H9 (cell line): Measurements from ENCODE around the gene PHF12. TPM values are rescaled to one million over a fixed set of nuclear protein-coding genes. Genes with fewer than 3 reads are reported as not detected.

Experiments used
- DNase-seq: peaks from one replicate; pipeline ENCODE4 v3.0.0-alpha.2; 2017
- H2AFZ ChIP-seq: one replicate; pipeline ENCODE4 v1.6.1; 2013; ENCODE audit warnings: mild to moderate bottlenecking, low read length, control low read depth, moderate library complexity
- H2AK5ac ChIP-seq: 2 replicates; pipeline ENCODE4 v1.6.1; 2013; ENCODE audit warnings: low read length, control low read depth, mixed read lengths; ENCODE audit not compliant: insufficient read length
- H2BK120ac ChIP-seq: one replicate; pipeline ENCODE4 v1.6.1; 2013; ENCODE audit warnings: low read depth, mild to moderate bottlenecking, low read length, control low read depth, inconsistent platforms; ENCODE audit not compliant: poor library complexity, severe bottlenecking
- H2BK12ac ChIP-seq: 2 replicates; pipeline ENCODE4 v1.6.1; 2013; ENCODE audit warnings: low read length, control low read depth, mixed read lengths, low read depth; ENCODE audit not compliant: insufficient read length
- H2BK15ac ChIP-seq: 2 replicates; pipeline ENCODE4 v1.6.1; 2013; ENCODE audit warnings: low read depth, low read length, control low read depth
- H2BK20ac ChIP-seq: one replicate; pipeline ENCODE4 v1.6.1; 2013; ENCODE audit warnings: low read depth, mild to moderate bottlenecking, low read length, control low read depth, inconsistent platforms; ENCODE audit not compliant: poor library complexity, severe bottlenecking
- H2BK5ac ChIP-seq: 2 replicates; pipeline ENCODE4 v1.6.1; 2013; ENCODE audit warnings: low read length, control low read depth, mixed read lengths; ENCODE audit not compliant: insufficient read length
- H3K14ac ChIP-seq: 2 replicates; pipeline ENCODE4 v1.6.1; 2013; ENCODE audit warnings: low read length, control low read depth; ENCODE audit not compliant: insufficient read depth
- H3K18ac ChIP-seq: 2 replicates; pipeline ENCODE4 v1.6.1; 2013; ENCODE audit warnings: low read depth, mild to moderate bottlenecking, mixed read lengths, low read length, control low read depth; ENCODE audit not compliant: insufficient read length
- H3K23ac ChIP-seq: 2 replicates; pipeline ENCODE4 v1.6.1; 2013; ENCODE audit warnings: low read length, control low read depth, mixed read lengths, low read depth; ENCODE audit not compliant: insufficient read length
- H3K23me2 ChIP-seq: 2 replicates; pipeline ENCODE4 v1.6.1; 2013; ENCODE audit warnings: low read depth, mild to moderate bottlenecking, mixed read lengths, low read length, control low read depth; ENCODE audit not compliant: insufficient read length, poor library complexity, severe bottlenecking
- H3K27ac ChIP-seq: 2 replicates; pipeline ENCODE4 v1.5.1; 2013; ENCODE audit warnings: low read length, control low read depth, mixed read lengths, low read depth; ENCODE audit not compliant: insufficient read length
- H3K27me3 ChIP-seq: 2 replicates; pipeline ENCODE4 v1.6.1; 2013; ENCODE audit warnings: low read length, control low read depth, inconsistent platforms; ENCODE audit not compliant: insufficient read depth
- H3K4ac ChIP-seq: 2 replicates; pipeline ENCODE4 v1.6.1; 2013; ENCODE audit warnings: low read depth, mild to moderate bottlenecking, control low read depth, inconsistent platforms, low read length, moderate library complexity
- H3K4me1 ChIP-seq: 2 replicates; pipeline ENCODE4 v1.6.1; 2013; ENCODE audit warnings: low read length, control low read depth, inconsistent platforms; ENCODE audit not compliant: insufficient read depth
- H3K4me2 ChIP-seq: 2 replicates; pipeline ENCODE4 v1.6.1; 2013; ENCODE audit warnings: low read length, control low read depth, mixed read lengths; ENCODE audit not compliant: insufficient read length, insufficient read depth
- H3K56ac ChIP-seq: 2 replicates; pipeline ENCODE4 v1.6.1; 2013; ENCODE audit warnings: low read depth, mild to moderate bottlenecking, mixed read lengths, low read length, control low read depth; ENCODE audit not compliant: insufficient read length
- H3K79me1 ChIP-seq: 2 replicates; pipeline ENCODE4 v1.6.1; 2013; ENCODE audit warnings: low read depth, mild to moderate bottlenecking, moderate library complexity, low read length, control low read depth, inconsistent platforms; ENCODE audit not compliant: insufficient read depth, poor library complexity, severe bottlenecking
- H3K79me2 ChIP-seq: 2 replicates; pipeline ENCODE4 v1.6.1; 2013; ENCODE audit warnings: low read length, control low read depth, inconsistent platforms; ENCODE audit not compliant: insufficient read depth
- H3K9ac ChIP-seq: 2 replicates; pipeline ENCODE4 v1.6.1; 2013; ENCODE audit warnings: low read length, control low read depth, mixed read lengths; ENCODE audit not compliant: insufficient read length; ENCODE audit errors: extremely low read depth
- H3K9me3 ChIP-seq: one replicate; pipeline ENCODE4 v1.6.1; 2013; ENCODE audit warnings: low read depth, low read length, inconsistent platforms; ENCODE audit not compliant: control insufficient read depth
- H3T11ph ChIP-seq: one replicate; pipeline ENCODE4 v1.6.1; 2013; ENCODE audit warnings: mild to moderate bottlenecking, low read length, control low read depth, inconsistent platforms
- H4K20me1 ChIP-seq: one replicate; pipeline ENCODE4 v1.6.1; 2013; ENCODE audit not compliant: control insufficient read depth, insufficient read length, insufficient read depth
- H4K5ac ChIP-seq: 2 replicates; pipeline ENCODE4 v1.6.1; 2013; ENCODE audit warnings: low read depth, mild to moderate bottlenecking, mixed read lengths, low read length, control low read depth; ENCODE audit not compliant: insufficient read length
- H4K8ac ChIP-seq: replicated peaks from 2 replicates; pipeline ENCODE4 v1.6.1; 2013; ENCODE audit warnings: low read length, control low read depth, mixed read lengths, low read depth; ENCODE audit not compliant: insufficient read length
- H4K91ac ChIP-seq: 2 replicates; pipeline ENCODE4 v1.6.1; 2013; ENCODE audit warnings: low read depth, mild to moderate bottlenecking, moderate library complexity, mixed read lengths, low read length, control low read depth; ENCODE audit not compliant: insufficient read length
- H3K27ac Mint-ChIP-seq, 3 experiments: 2 replicates in 2 of 3; 3 replicates in 1 of 3; pipeline ENCODE4 v1.8.0; 2020 to 2021; ENCODE audit warnings: mixed read lengths in 3 of 3, mild to moderate bottlenecking in 1 of 3, moderate library complexity in 1 of 3
- H3K27me3 Mint-ChIP-seq: 2 replicates; pipeline ENCODE4 v1.8.0; 2021; ENCODE audit warnings: low read depth, mild to moderate bottlenecking, moderate library complexity, mixed read lengths
- H3K36me3 Mint-ChIP-seq, 3 experiments: 2 replicates in 2 of 3; 3 replicates in 1 of 3; pipeline ENCODE4 v1.8.0; 2020 to 2021; ENCODE audit warnings: low read depth in 3 of 3, mixed read lengths in 3 of 3; ENCODE audit not compliant: insufficient read depth in 1 of 3
- H3K4me1 Mint-ChIP-seq, 2 experiments: 2 replicates each; pipeline ENCODE4 v1.8.0; 2020; ENCODE audit warnings: mixed read lengths in 2 of 2
- H3K4me3 Mint-ChIP-seq, 2 experiments: 2 replicates in 1 of 2; 3 replicates in 1 of 2; pipeline ENCODE4 v1.8.0; 2020 to 2021; ENCODE audit warnings: mild to moderate bottlenecking in 2 of 2, mixed read lengths in 2 of 2, moderate library complexity in 1 of 2
- H3K9me3 Mint-ChIP-seq, 2 experiments: 2 replicates in 1 of 2; 3 replicates in 1 of 2; pipeline ENCODE4 v1.8.0; 2020; ENCODE audit warnings: mild to moderate bottlenecking in 2 of 2, mixed read lengths in 2 of 2, moderate library complexity in 1 of 2
- WGBS: extraction: QIAGEN DNeasy Blood & Tissue Kit; methylation state at CpG from one replicate; pipeline ENCODE4 v1.1.7; 2013; ENCODE audit warnings: missing lambda C conversion rate, low lambda C conversion rate, mixed read lengths; ENCODE audit not compliant: insufficient read length; ENCODE audit errors: extremely low coverage; 5-methylcytosine and 5-hydroxymethylcytosine counted together
- total RNA-seq: library from RNA; stranded (reverse); gene quantifications from 2 replicates; pipeline ENCODE4 v1.2.1, GENCODE V29; 2021
- TF ChIP-seq, protein P1 (sequence below): fragments of 200-600 bp; sonication (generic); conservative IDR thresholded peaks from 3 replicates; pipeline ENCODE4 v1.8.0; 2021; ENCODE audit warnings: antibody characterized with exemption, mild to moderate bottlenecking

PHF12 gene
- total RNA-seq, 1 experiment from 2014 or later = 62.1 TPM

- H3K4me1 ChIP-seq = peaks cover 2% of the 10 kb centered on the region; the same call in 1 of the 2 replicates
- no peak overlapping the region for H4K8ac ChIP-seq
- H3K27ac ChIP-seq = no peak overlapping the region
- H2BK15ac ChIP-seq = no peak overlapping the region
- no peaks in the 10 kb centered on the region for H3K27me3 ChIP-seq
- no peak overlapping the region for H2AFZ ChIP-seq
- no peak overlapping the region for H2BK120ac ChIP-seq
- H3K9me3 ChIP-seq = no peaks in the 10 kb centered on the region
- no peak overlapping the region for H2AK5ac ChIP-seq
- TF ChIP-seq, protein P1, sequence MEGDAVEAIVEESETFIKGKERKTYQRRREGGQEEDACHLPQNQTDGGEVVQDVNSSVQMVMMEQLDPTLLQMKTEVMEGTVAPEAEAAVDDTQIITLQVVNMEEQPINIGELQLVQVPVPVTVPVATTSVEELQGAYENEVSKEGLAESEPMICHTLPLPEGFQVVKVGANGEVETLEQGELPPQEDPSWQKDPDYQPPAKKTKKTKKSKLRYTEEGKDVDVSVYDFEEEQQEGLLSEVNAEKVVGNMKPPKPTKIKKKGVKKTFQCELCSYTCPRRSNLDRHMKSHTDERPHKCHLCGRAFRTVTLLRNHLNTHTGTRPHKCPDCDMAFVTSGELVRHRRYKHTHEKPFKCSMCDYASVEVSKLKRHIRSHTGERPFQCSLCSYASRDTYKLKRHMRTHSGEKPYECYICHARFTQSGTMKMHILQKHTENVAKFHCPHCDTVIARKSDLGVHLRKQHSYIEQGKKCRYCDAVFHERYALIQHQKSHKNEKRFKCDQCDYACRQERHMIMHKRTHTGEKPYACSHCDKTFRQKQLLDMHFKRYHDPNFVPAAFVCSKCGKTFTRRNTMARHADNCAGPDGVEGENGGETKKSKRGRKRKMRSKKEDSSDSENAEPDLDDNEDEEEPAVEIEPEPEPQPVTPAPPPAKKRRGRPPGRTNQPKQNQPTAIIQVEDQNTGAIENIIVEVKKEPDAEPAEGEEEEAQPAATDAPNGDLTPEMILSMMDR = no peak
- H3K4ac ChIP-seq = no peak overlapping the region
- peaks cover 12 to 18% of the 10 kb centered on the region in 2 experiments for H3K4me1 Mint-ChIP-seq
- no peaks in the 10 kb centered on the region for H3K79me1 ChIP-seq
- no peaks in the 10 kb centered on the region for H3K79me2 ChIP-seq
- no peak overlapping the region for H4K91ac ChIP-seq
- no peak overlapping the region for H3K9ac ChIP-seq
- no peaks in the 10 kb centered on the region for H4K20me1 ChIP-seq
- no peak overlapping the region for H2BK5ac ChIP-seq
- no peak overlapping the region for H3K14ac ChIP-seq
- no peak overlapping the region for H3T11ph ChIP-seq
- H3K9me3 Mint-ChIP-seq = no peaks in the 10 kb centered on the region
- no peak overlapping the region for H4K5ac ChIP-seq
- no peak overlapping the region for H3K4me2 ChIP-seq
- H3K27ac Mint-ChIP-seq = no peak overlapping the region; a peak in 1 of 7 replicates
- H2BK20ac ChIP-seq = no peak overlapping the region
- no peak overlapping the region for H3K56ac ChIP-seq
- no peaks in the 10 kb centered on the region for H3K23me2 ChIP-seq
- H3K27me3 Mint-ChIP-seq = peaks cover 2% of the 10 kb centered on the region
- no peaks in the 10 kb centered on the region for H3K36me3 Mint-ChIP-seq
- DNase-seq = peak; percentile 34
- no CpG with 5 or more reads among the region's 18 CpGs for WGBS
- H2BK12ac ChIP-seq = no peak overlapping the region
- no peak overlapping the region for H3K23ac ChIP-seq
- H3K18ac ChIP-seq = no peak overlapping the region
- no peak overlapping the region for H3K4me3 Mint-ChIP-seq
Measured at GRCh38 chr17:28960256-28961061, 9.1 kb upstream of the PHF12 start.
